Measurements from ENCODE around the gene SLC19A1. TPM values are rescaled to one million over a fixed set of nuclear protein-coding genes. Genes with fewer than 3 reads are reported as not detected.

The SLC19A1 gene
- polyA plus RNA-seq, 3 donors, result 66.1 to 70.0 (median 67.6) TPM

- DNase-seq (ENCODE audit: low read depth in 3 of 3, low spot score in 2 of 3), result no peak
Measured at GRCh38 chr21:45448810-45449657, 93.2 kb downstream of the SLC19A1 start.

DNA sequence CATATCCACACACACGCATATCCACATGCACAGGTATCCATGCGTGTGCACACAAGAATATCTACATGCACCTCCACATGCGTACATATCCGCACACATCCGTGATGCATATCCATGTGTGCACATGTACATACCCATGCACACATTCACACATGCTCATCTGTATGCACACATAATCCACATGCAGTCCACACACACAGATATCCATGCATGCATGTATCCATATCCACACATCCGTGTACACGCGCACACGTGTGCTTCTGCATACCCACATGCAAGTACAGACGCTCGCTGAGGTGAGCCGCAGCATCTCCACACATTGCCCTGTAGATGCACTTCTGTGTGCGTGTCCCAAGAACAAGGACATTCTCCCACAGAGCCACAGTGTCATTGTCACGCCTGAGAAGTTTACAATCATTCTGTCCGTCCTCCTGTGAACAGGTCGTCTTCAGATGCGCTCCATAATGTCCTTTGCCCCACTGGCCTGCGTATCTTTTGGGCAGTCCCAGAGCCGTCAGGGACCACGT is 93.9 kb downstream of the SLC19A1 start:
- no peak for DNase-seq (ENCODE audit: low read depth in 3 of 3, low spot score in 2 of 3)

Other genes starting within 250 kb of the SLC19A1 start
- gene COL18A1, start 137.3 kb downstream of the SLC19A1 start, polyA plus RNA-seq (ENCODE audit: insufficient read length in 3 of 3), result 100 to 1,000 TPM in 1 of 3 donors, 10 to 100 TPM in 2; 90.2 to 118 (median 92.3) TPM
- 1 to 10 TPM; 1.1 to 1.7 (median 1.4) TPM for gene PCBP3, start 101.3 kb upstream of the SLC19A1 start, polyA plus RNA-seq (ENCODE audit: insufficient read length in 3 of 3)